Endothelial cell of umbilical vein (primary cell): Measurements from ENCODE around the gene GPR107. TPM values are rescaled to one million over a fixed set of nuclear protein-coding genes. Genes with fewer than 3 reads are reported as not detected.

Experiments used
- BruUV-seq: library from RNA; stranded (reverse); fragments of 400-500 nt; replicated peaks from 2 replicates; lab custom pipeline; 2021; lab: Mats Ljungman, UMichigan
- CTCF ChIA-PET: fragments of 300-600, 350-600 bp; sonication (Branson Sonifier 250); formaldehyde crosslinking; loops from one replicate; lab custom pipeline; 2021; ENCODE audit warnings: antibody characterized with exemption, inconsistent platforms; lab: Charles Lee
- POLR2A ChIA-PET: fragments of 300-600, 350-600 bp; sonication (Branson Sonifier 250); formaldehyde crosslinking; loops from one replicate; lab custom pipeline; 2021; ENCODE audit warnings: antibody characterized with exemption, inconsistent platforms; lab: Charles Lee
- DNase-seq: peaks from one replicate; pipeline ENCODE4 v3.0.0-alpha.2; 2011; ENCODE audit warnings: low read depth, low spot score
- FAIRE-seq: peaks from 2 replicates; lab custom pipeline; 2011; peaks lifted over from hg19 to GRCh38; lab: Jason Lieb, UNC
- H2AFZ ChIP-seq: 2 replicates; pipeline ENCODE4 v1.6.0; 2012; ENCODE audit warnings: low read depth, low read length, control low read depth, inconsistent platforms
- H3K27ac ChIP-seq: 2 replicates; pipeline ENCODE4 v1.5.1; 2011; ENCODE audit warnings: low read depth, mild to moderate bottlenecking, control low read depth, low read length, moderate library complexity; ENCODE audit not compliant: insufficient read depth
- H3K27me3 ChIP-seq, 2 experiments: 2 replicates each; pipeline versions ENCODE4 v1.6.0 to v1.6.1; 2011; ENCODE audit warnings: low read length in 2 of 2, mixed read lengths in 1 of 2; ENCODE audit not compliant: control insufficient read depth in 2 of 2, insufficient read depth in 2 of 2
- H3K36me3 ChIP-seq, 2 experiments: 2 replicates in 1 of 2; 3 replicates in 1 of 2; pipeline ENCODE4 v1.5.1; 2011; ENCODE audit warnings: low read length in 2 of 2, mild to moderate bottlenecking in 1 of 2, moderate library complexity in 1 of 2; ENCODE audit not compliant: control insufficient read depth in 2 of 2, insufficient read depth in 2 of 2; ENCODE audit errors: extremely low read depth in 1 of 2
- H3K4me1 ChIP-seq: 3 replicates; pipeline ENCODE4 v1.5.1; 2011; ENCODE audit warnings: mild to moderate bottlenecking, low read length; ENCODE audit not compliant: control insufficient read depth, insufficient read depth; ENCODE audit errors: extremely low read depth
- H3K4me2 ChIP-seq: 2 replicates; pipeline ENCODE4 v1.6.1; 2011; ENCODE audit warnings: low read length, control low read depth, mixed read lengths; ENCODE audit not compliant: insufficient read depth
- H3K4me3 ChIP-seq, 3 experiments: fragments of 200-600 bp in 1 of 3; sonication (generic), shearing (Covaris generic) in 1 of 3; replicated peaks in 1 of 3; 2 replicates each; pipeline ENCODE4 v1.5.1; 2011 to 2016; ENCODE audit warnings: control low read depth in 3 of 3, low read length in 3 of 3, mild to moderate bottlenecking in 2 of 3, inconsistent platforms in 1 of 3, low read depth in 1 of 3, moderate library complexity in 1 of 3; ENCODE audit not compliant: insufficient read depth in 1 of 3
- H3K79me2 ChIP-seq: 2 replicates; pipeline ENCODE4 v1.6.0; 2012; ENCODE audit warnings: low read length, inconsistent platforms; ENCODE audit not compliant: control insufficient read depth, insufficient read depth
- H3K9ac ChIP-seq: replicated peaks from 2 replicates; pipeline ENCODE3; 2011; ENCODE audit warnings: low read length, control low read depth; ENCODE audit not compliant: insufficient read depth; ENCODE audit errors: extremely low read depth
- H3K9me1 ChIP-seq: replicated peaks from 3 replicates; pipeline ENCODE4 v1.6.0; 2011; ENCODE audit warnings: mild to moderate bottlenecking, low read length; ENCODE audit not compliant: control insufficient read depth, insufficient read depth; ENCODE audit errors: extremely low read depth
- H3K9me3 ChIP-seq: replicated peaks from 2 replicates; pipeline ENCODE4 v1.5.1; 2012; ENCODE audit warnings: low read length, inconsistent platforms; ENCODE audit not compliant: control insufficient read depth, insufficient read depth
- H4K20me1 ChIP-seq: replicated peaks from 2 replicates; pipeline ENCODE3; 2011; ENCODE audit warnings: mild to moderate bottlenecking, low read length; ENCODE audit not compliant: control insufficient read depth, insufficient read depth; ENCODE audit errors: extremely low read depth
- JUN ChIP-seq: IDR thresholded peaks from 2 replicates; pipeline ENCODE4 v1.6.1; 2011; ENCODE audit warnings: borderline replicate concordance, low read depth; ENCODE audit not compliant: insufficient read length, insufficient read depth
- MYC ChIP-seq: IDR thresholded peaks from one replicate; pipeline ENCODE4 v1.6.1; 2011; ENCODE audit warnings: mild to moderate bottlenecking, low read depth, low read length
- POLR2A ChIP-seq: IDR thresholded peaks from 2 replicates; pipeline ENCODE4 v1.6.1; 2012; ENCODE audit warnings: low read depth, mild to moderate bottlenecking, control low read depth, low read length
- dilution Hi-C: fragments of 300-500 bp; cut with MboI; formaldehyde crosslinking; loops from one replicate; pipeline ENCODE4 v1.15.0; 2019; ENCODE audit warnings: low sequenced_read_pairs; ENCODE audit not compliant: extremely low pct_ligation_motif_present
- intact Hi-C: fragments of 100-400 bp; cut with micrococcal nuclease; formaldehyde crosslinking; loops from one replicate; pipeline ENCODE4 v1.10.0; 2022
- polyA plus RNA-seq, 4 experiments: library from polyadenylated mRNA; depleted of rRNA in 3 of 4; stranded (reverse) in 3 of 4; unstranded in 1 of 4; fragments of >200 nt; gene quantifications; 2 replicates each; pipeline versions ENCODE4 v1.2.1 to v1.2.3, GENCODE V29; 2011 to 2012; ENCODE audit warnings: missing spikeins in 1 of 4
- total RNA-seq: library from RNA; stranded (reverse); gene quantifications from 2 replicates; pipeline ENCODE4 v1.2.3, GENCODE V29; 2021
- TF ChIP-seq, protein P1 (sequence below): IDR thresholded peaks from 2 replicates; pipeline ENCODE4 v1.6.1; 2011; ENCODE audit not compliant: insufficient read depth, insufficient read length
- TF ChIP-seq, protein P2 (sequence below), 2 donors: IDR thresholded peaks; 1 replicate in 1 of 2; 2 replicates in 1 of 2; pipeline ENCODE4 v1.5.1; 2011; ENCODE audit warnings: low read length in 2 of 2, mild to moderate bottlenecking in 2 of 2, moderate library complexity in 2 of 2, control low read depth in 1 of 2, inconsistent platforms in 1 of 2, low read depth in 1 of 2; ENCODE audit not compliant: insufficient read depth in 1 of 2; ENCODE audit errors: extremely low read depth in 1 of 2

The GPR107 gene
- total and polyA plus RNA-seq, 2 donors (not counting 3 experiments of a cell fraction or from before 2014, with no cell fraction given): 27.2 to 38.9 TPM

DNA sequence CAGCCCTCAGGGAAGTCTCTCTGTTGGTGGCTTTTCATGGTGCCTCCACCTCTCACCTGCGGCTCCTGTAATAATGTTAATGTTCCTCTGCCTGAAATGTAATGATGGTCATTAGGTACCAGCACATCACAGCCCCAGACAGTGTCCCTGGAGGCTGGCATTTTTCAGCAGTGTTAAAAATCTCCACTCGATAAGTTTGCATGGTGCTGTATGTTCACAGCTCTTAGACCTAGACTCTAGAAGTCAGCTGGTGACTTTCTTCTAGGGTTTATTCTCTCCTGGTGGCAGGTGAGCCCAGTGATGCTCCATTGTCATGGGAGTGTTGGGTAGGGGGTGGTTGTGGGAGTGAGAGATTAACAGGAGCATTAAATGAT lies 53.1 kb downstream of the GPR107 start:
- Histone ChIP-seq H3K4me2 (no peak overlapping the region), H3K79me2 (no peaks in the 10 kb centered on the region), H3K27ac (no peak overlapping the region), H3K9me1 (no peaks in the 10 kb centered on the region), H3K27me3 (no peaks in the 10 kb centered on the region), H3K9ac (no peak overlapping the region), H3K36me3 (peaks cover 12 to 36% of the 10 kb centered on the region in 2 experiments), H3K9me3 (no peaks in the 10 kb centered on the region), H2AFZ (no peak overlapping the region), H3K4me1 (peaks cover 5% of the 10 kb centered on the region), H4K20me1 (no peaks in the 10 kb centered on the region), H3K4me3 (no peak overlapping the region)
- ChIA-PET POLR2A (interaction anchor here (0.5 kb wide), 1 partner anchor 73 kb away, joined by 3 read pairs; no protein-coding TSS in a partner anchor), CTCF (interaction anchor here (0.7 to 2.7 kb wide), 12 partner anchors 9 to 237 kb away, joined by 3 to 54 read pairs (median 4); no protein-coding TSS in a partner anchor)
- no peak for DNase-seq
- intact Hi-C loops: loop anchor here (1.0 to 2.0 kb wide), 3 partner anchors 66 to 236 kb away; partner anchors contain the start of gene NCS1
- TF ChIP-seq POLR2A: no peak
- TF ChIP-seq, protein P1, sequence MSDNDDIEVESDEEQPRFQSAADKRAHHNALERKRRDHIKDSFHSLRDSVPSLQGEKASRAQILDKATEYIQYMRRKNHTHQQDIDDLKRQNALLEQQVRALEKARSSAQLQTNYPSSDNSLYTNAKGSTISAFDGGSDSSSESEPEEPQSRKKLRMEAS: no peak
- no peak for TF ChIP-seq JUN
- no peak for TF ChIP-seq MYC
- BruUV-seq: no TSS peak
- dilution Hi-C loops: no loop called here
- FAIRE-seq: no peak

- ChIA-PET POLR2A (no interaction called here), CTCF (interaction anchor here (0.5 to 2.7 kb wide), 17 partner anchors 9 to 238 kb away, joined by 3 to 54 read pairs (median 3); no protein-coding TSS in a partner anchor)
- dilution Hi-C loops: no loop called here
- Histone ChIP-seq H3K79me2 (no peaks in the 10 kb centered on the region), H3K27ac (no peak overlapping the region), H2AFZ (no peak overlapping the region), H4K20me1 (no peaks in the 10 kb centered on the region), H3K36me3 (peaks cover 11 to 36% of the 10 kb centered on the region in 2 experiments), H3K4me2 (no peak overlapping the region), H3K9me1 (no peaks in the 10 kb centered on the region), H3K4me1 (peaks cover 5% of the 10 kb centered on the region), H3K9ac (no peak overlapping the region), H3K4me3 (no peak overlapping the region), H3K27me3 (no peaks in the 10 kb centered on the region), H3K9me3 (no peaks in the 10 kb centered on the region)
- DNase-seq (peak; percentile 66), FAIRE-seq (peak; percentile 70)
- intact Hi-C loops: loop anchor here (1.0 to 2.0 kb wide), 3 partner anchors 65 to 236 kb away; partner anchors contain the start of gene NCS1
- TF ChIP-seq JUN: no peak
- TF ChIP-seq MYC: no peak
- TF ChIP-seq, protein P2, sequence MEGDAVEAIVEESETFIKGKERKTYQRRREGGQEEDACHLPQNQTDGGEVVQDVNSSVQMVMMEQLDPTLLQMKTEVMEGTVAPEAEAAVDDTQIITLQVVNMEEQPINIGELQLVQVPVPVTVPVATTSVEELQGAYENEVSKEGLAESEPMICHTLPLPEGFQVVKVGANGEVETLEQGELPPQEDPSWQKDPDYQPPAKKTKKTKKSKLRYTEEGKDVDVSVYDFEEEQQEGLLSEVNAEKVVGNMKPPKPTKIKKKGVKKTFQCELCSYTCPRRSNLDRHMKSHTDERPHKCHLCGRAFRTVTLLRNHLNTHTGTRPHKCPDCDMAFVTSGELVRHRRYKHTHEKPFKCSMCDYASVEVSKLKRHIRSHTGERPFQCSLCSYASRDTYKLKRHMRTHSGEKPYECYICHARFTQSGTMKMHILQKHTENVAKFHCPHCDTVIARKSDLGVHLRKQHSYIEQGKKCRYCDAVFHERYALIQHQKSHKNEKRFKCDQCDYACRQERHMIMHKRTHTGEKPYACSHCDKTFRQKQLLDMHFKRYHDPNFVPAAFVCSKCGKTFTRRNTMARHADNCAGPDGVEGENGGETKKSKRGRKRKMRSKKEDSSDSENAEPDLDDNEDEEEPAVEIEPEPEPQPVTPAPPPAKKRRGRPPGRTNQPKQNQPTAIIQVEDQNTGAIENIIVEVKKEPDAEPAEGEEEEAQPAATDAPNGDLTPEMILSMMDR (IDR thresholded peaks at IDR 0.05; ENCODE audit: extremely low read depth in 1 of 2, insufficient read depth in 1 of 2, low read depth in 1 of 2, low read length in 2 of 2): peak; percentile 68 to 77
- BruUV-seq: no TSS peak
Measured at GRCh38 chr9:130107234-130107861, 53.6 kb downstream of the GPR107 start.
